ES-I3 (cell line): Measurements from ENCODE around the gene EME1.
"Not testable (repeated sequence)": the region's sequence is repeated elsewhere in the genome, so short reads cannot be mapped to it uniquely, and the experiment has no call there.

Experiments used
- H3K36me3 ChIP-seq: 2 replicates; pipeline ENCODE4 v1.6.1; 2013; ENCODE audit warnings: mild to moderate bottlenecking, low read length, control low read depth, moderate library complexity; ENCODE audit not compliant: insufficient read depth
- H3K4me1 ChIP-seq: 2 replicates; pipeline ENCODE4 v1.6.1; 2013; ENCODE audit warnings: mild to moderate bottlenecking, control low read depth, low read length; ENCODE audit not compliant: insufficient read depth
- H3K9ac ChIP-seq: 2 replicates; pipeline ENCODE4 v1.6.1; 2013; ENCODE audit warnings: low read depth, mild to moderate bottlenecking, low read length, moderate library complexity
- H3K9me3 ChIP-seq: 2 replicates; pipeline ENCODE4 v1.6.1; 2013; ENCODE audit warnings: mild to moderate bottlenecking, low read length, moderate library complexity; ENCODE audit not compliant: control insufficient read depth, insufficient read depth

Gene EME1

GRCh38 chr17:50372758-50373556 is at the start of gene EME1, which contains the start of gene MRPL27:
Gene EME1 (plus strand): TSS chr17:50373229. CDS start chr17:50375209, 1,980 bp downstream.
Gene MRPL27 (minus strand): TSS chr17:50373184. CDS start chr17:50373170, 14 bp downstream.
- no peaks in the 10 kb centered on the region for H3K9me3 ChIP-seq
- peaks cover 26% of the 10 kb centered on the region for H3K36me3 ChIP-seq
- peaks cover 5% of the 10 kb centered on the region; the same call in 1 of the 2 replicates for H3K4me1 ChIP-seq
- H3K9ac ChIP-seq: peak within 1 kb of the TSS; percentile 98

- Histone ChIP-seq H3K36me3 (no peaks in the 10 kb centered on the region), H3K9me3 (no peaks in the 10 kb centered on the region), H3K9ac (no peak overlapping the region), H3K4me1 (no peaks in the 10 kb centered on the region)
Measured at GRCh38 chr17:50325906-50326305, 47.1 kb upstream of the EME1 start.

GRCh38 chr17:50326831-50327364 is 46.1 kb upstream of the EME1 start:
- H3K9ac ChIP-seq: no peak overlapping the region
- H3K9me3 ChIP-seq: no peaks in the 10 kb centered on the region
- no peaks in the 10 kb centered on the region for H3K4me1 ChIP-seq
- H3K36me3 ChIP-seq: no peaks in the 10 kb centered on the region

- H3K4me1 ChIP-seq: no peaks in the 10 kb centered on the region
- no peak overlapping the region for H3K9ac ChIP-seq
- H3K9me3 ChIP-seq: no peaks in the 10 kb centered on the region
- H3K36me3 ChIP-seq: no peaks in the 10 kb centered on the region
Measured at GRCh38 chr17:50328363-50329325, 44.4 kb upstream of the EME1 start.

- Histone ChIP-seq H3K4me1 (no peaks in the 10 kb centered on the region), H3K9me3 (no peaks in the 10 kb centered on the region), H3K36me3 (no peaks in the 10 kb centered on the region)
Measured at GRCh38 chr17:50329716-50330115, 43.3 kb upstream of the EME1 start.

GRCh38 chr17:50330151-50330775 is 42.8 kb upstream of the EME1 start:
- Histone ChIP-seq H3K9ac (no peak overlapping the region), H3K4me1 (no peaks in the 10 kb centered on the region), H3K9me3 (no peaks in the 10 kb centered on the region), H3K36me3 (no peaks in the 10 kb centered on the region)

More at GRCh38 chr17:50329716-50330115, 43.3 kb upstream of the EME1 start:
- no peak overlapping the region for H3K9ac ChIP-seq

GRCh38 chr17:50331085-50331791 is 41.8 kb upstream of the EME1 start:
- Histone ChIP-seq H3K4me1 (no peaks in the 10 kb centered on the region), H3K36me3 (no peaks in the 10 kb centered on the region), H3K9me3 (no peaks in the 10 kb centered on the region), H3K9ac (no peak overlapping the region)

GRCh38 chr17:50332196-50332595 is 40.8 kb upstream of the EME1 start:
- Histone ChIP-seq H3K9me3 (no peaks in the 10 kb centered on the region), H3K36me3 (no peaks in the 10 kb centered on the region), H3K4me1 (no peaks in the 10 kb centered on the region), H3K9ac (no peak overlapping the region)

GRCh38 chr17:50333291-50334057 is 39.6 kb upstream of the EME1 start:
- not testable (repeated sequence) for H3K36me3 ChIP-seq, H3K9me3 ChIP-seq, H3K9ac ChIP-seq, H3K4me1 ChIP-seq

GRCh38 chr17:50337956-50338355 is 35.1 kb upstream of the EME1 start:
- Histone ChIP-seq H3K36me3 (no peaks in the 10 kb centered on the region), H3K9me3 (peaks cover 13% of the 10 kb centered on the region; the same call in 1 of the 2 replicates), H3K9ac (no peak overlapping the region), H3K4me1 (no peaks in the 10 kb centered on the region)

- no peaks in the 10 kb centered on the region for H3K4me1 ChIP-seq
Measured at GRCh38 chr17:50338645-50339044, 34.4 kb upstream of the EME1 start.

GRCh38 chr17:50339381-50339780 is 33.6 kb upstream of the EME1 start:
- Histone ChIP-seq H3K4me1 (no peaks in the 10 kb centered on the region), H3K36me3 (no peaks in the 10 kb centered on the region), H3K9ac (no peak overlapping the region), H3K9me3 (peaks cover 13% of the 10 kb centered on the region; the same call in 1 of the 2 replicates)

More at GRCh38 chr17:50338645-50339044, 34.4 kb upstream of the EME1 start:
- Histone ChIP-seq H3K9ac (no peak overlapping the region), H3K36me3 (no peaks in the 10 kb centered on the region), H3K9me3 (peaks cover 13% of the 10 kb centered on the region; the same call in 1 of the 2 replicates)
